DOHH2 (cell line): ENCODE data around the gene NPLOC4.

ENCODE experiments used
- H3F3A ChIP-seq: fragments of 200-600 bp; sonication (generic), shearing (Covaris generic); 2 replicates; pipeline ENCODE4 v1.6.0; 2016; ENCODE audit warnings: antibody characterized with exemption, mild to moderate bottlenecking; ENCODE audit not compliant: control insufficient read depth, insufficient read depth
- H3K27ac ChIP-seq: fragments of 200-600 bp; sonication (generic); 2 replicates; pipeline ENCODE4 v1.5.1; 2014; ENCODE audit warnings: low read depth, mild to moderate bottlenecking, low read length, moderate library complexity
- H3K27me3 ChIP-seq: fragments of 200-600 bp; sonication (generic); 2 replicates; pipeline ENCODE4 v1.6.1; 2014; ENCODE audit warnings: mild to moderate bottlenecking, low read length, mixed read lengths; ENCODE audit not compliant: control insufficient read depth
- H3K36me3 ChIP-seq: fragments of 200-600 bp; sonication (generic); 2 replicates; pipeline ENCODE4 v1.6.1; 2014; ENCODE audit warnings: mild to moderate bottlenecking, low read length, moderate library complexity, mixed read lengths; ENCODE audit not compliant: control insufficient read depth
- H3K4me1 ChIP-seq: fragments of 200-600 bp; sonication (generic); 2 replicates; pipeline ENCODE4 v1.6.1; 2014; ENCODE audit warnings: mild to moderate bottlenecking, low read length, mixed read lengths; ENCODE audit not compliant: control insufficient read depth
- H3K4me2 ChIP-seq: fragments of 200-600 bp; sonication (generic); 2 replicates; pipeline ENCODE4 v1.6.0; 2014; ENCODE audit warnings: mild to moderate bottlenecking, low read length, moderate library complexity
- H3K4me3 ChIP-seq: fragments of 200-600 bp; sonication (generic); 2 replicates; pipeline ENCODE4 v1.5.1; 2014; ENCODE audit warnings: mild to moderate bottlenecking, low read length, mixed read lengths
- H3K79me2 ChIP-seq: fragments of 200-600 bp; sonication (generic); 2 replicates; pipeline ENCODE4 v1.6.1; 2014; ENCODE audit warnings: mild to moderate bottlenecking, low read length, mixed read lengths; ENCODE audit not compliant: control insufficient read depth
- H3K9me2 ChIP-seq: fragments of 200-600 bp; sonication (generic); replicated peaks from 2 replicates; pipeline ENCODE4 v1.6.1; 2014; ENCODE audit warnings: mild to moderate bottlenecking, low read length, mixed read lengths; ENCODE audit not compliant: control insufficient read depth
- H3K9me3 ChIP-seq: fragments of 200-600 bp; sonication (generic); 2 replicates; pipeline ENCODE4 v1.6.1; 2014; ENCODE audit warnings: antibody characterized with exemption, low read length, mixed read lengths; ENCODE audit not compliant: control insufficient read depth, insufficient read depth
- H4K20me1 ChIP-seq: fragments of 200-600 bp; sonication (generic); 2 replicates; pipeline ENCODE4 v1.6.0; 2014; ENCODE audit warnings: low read depth, mild to moderate bottlenecking, antibody characterized with exemption, low read length, moderate library complexity; ENCODE audit not compliant: control insufficient read depth, insufficient read depth
- CTCF ChIP-seq: fragments of 200-600 bp; sonication (generic); IDR thresholded peaks from one replicate; pipeline ENCODE4 v1.5.1; 2014; ENCODE audit warnings: antibody characterized with exemption, mild to moderate bottlenecking, low read depth, low read length; ENCODE audit not compliant: poor library complexity, severe bottlenecking
- EZH2phosphoT487 ChIP-seq: fragments of 200-600 bp; sonication (generic); IDR thresholded peaks from 2 replicates; pipeline ENCODE4 v1.6.1; 2017; ENCODE audit warnings: borderline replicate concordance, mild to moderate bottlenecking, antibody characterized with exemption, low read length, moderate library complexity, mixed read lengths

The NPLOC4 gene

GRCh38 chr17:81583589-81584342 lies 53.1 kb downstream of the NPLOC4 start:
- H4K20me1 ChIP-seq: no peaks in the 10 kb centered on the region
- peaks cover 3% of the 10 kb centered on the region; the same call in 1 of the 2 replicates for H3K79me2 ChIP-seq
- TF ChIP-seq CTCF: no peak
- no peak for TF ChIP-seq EZH2phosphoT487
- H3K27ac ChIP-seq: no peak overlapping the region
- no peak overlapping the region for H3K4me2 ChIP-seq
- H3K9me3 ChIP-seq: no peaks in the 10 kb centered on the region
- peaks cover 74% of the 10 kb centered on the region for H3K36me3 ChIP-seq
- H3F3A ChIP-seq: no peaks in the 10 kb centered on the region
- no peak overlapping the region for H3K4me3 ChIP-seq
- no peaks in the 10 kb centered on the region for H3K4me1 ChIP-seq
- no peaks in the 10 kb centered on the region for H3K27me3 ChIP-seq
- H3K9me2 ChIP-seq: no peaks in the 10 kb centered on the region

DNA sequence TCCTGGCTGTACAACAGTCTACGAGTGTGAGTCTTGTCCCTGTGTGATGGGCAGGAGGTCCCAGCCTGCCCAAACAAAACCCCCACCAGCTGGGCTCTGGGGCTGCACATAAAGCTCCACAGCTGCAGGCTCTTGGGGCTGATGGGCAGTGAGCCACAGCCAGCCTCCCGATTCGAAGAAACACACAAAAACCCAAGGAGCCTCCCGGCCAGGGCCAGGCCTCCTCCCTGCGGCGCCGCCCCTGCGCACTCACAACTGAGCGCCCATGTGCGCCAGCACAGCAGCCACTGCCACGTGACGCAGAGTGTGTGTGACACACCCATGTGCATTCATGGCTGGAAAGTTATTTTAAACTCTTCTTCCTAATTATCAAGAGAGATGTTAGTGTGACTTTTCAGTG lies 54.2 kb downstream of the NPLOC4 start:
- H3K4me3 ChIP-seq: no peak overlapping the region

DNA sequence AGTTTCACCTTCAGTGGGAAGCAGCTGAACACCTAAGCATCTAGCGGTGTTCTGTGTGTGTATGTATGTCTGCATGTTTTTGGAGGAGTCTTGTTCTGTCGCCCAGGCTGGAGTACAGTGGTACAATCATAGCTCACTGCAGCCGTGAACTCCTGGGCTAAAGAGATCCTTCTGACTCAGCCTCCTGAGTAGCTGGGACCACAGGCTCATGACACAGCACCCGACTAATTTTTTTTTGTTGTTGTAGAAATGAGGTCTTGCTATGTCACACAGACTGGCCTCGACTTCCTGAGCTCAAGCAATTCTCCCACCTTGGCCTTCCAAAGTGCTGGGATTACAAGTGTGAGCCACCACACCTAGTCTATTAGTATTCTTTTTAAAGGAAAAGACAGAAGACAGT lies 54.6 kb downstream of the NPLOC4 start:
- no peak overlapping the region for H3K4me3 ChIP-seq

More for the DNA sequence above, 54.2 kb downstream of the NPLOC4 start:
- H3K4me2 ChIP-seq: no peak overlapping the region
- TF ChIP-seq CTCF: no peak
- TF ChIP-seq EZH2phosphoT487: no peak
- no peaks in the 10 kb centered on the region for H3F3A ChIP-seq
- H3K9me2 ChIP-seq: no peaks in the 10 kb centered on the region
- H3K9me3 ChIP-seq: no peaks in the 10 kb centered on the region
- no peaks in the 10 kb centered on the region for H4K20me1 ChIP-seq
- H3K79me2 ChIP-seq: peaks cover 3% of the 10 kb centered on the region; the same call in 1 of the 2 replicates
- H3K4me1 ChIP-seq: no peaks in the 10 kb centered on the region
- no peak overlapping the region for H3K27ac ChIP-seq
- H3K27me3 ChIP-seq: no peaks in the 10 kb centered on the region
- peaks cover 70% of the 10 kb centered on the region for H3K36me3 ChIP-seq

More for the DNA sequence above, 54.6 kb downstream of the NPLOC4 start:
- peaks cover 73% of the 10 kb centered on the region for H3K36me3 ChIP-seq
- no peaks in the 10 kb centered on the region for H3K4me1 ChIP-seq
- no peaks in the 10 kb centered on the region for H3K9me3 ChIP-seq
- peaks cover 3% of the 10 kb centered on the region; the same call in 1 of the 2 replicates for H3K79me2 ChIP-seq
- H3K4me2 ChIP-seq: no peak overlapping the region
- TF ChIP-seq CTCF (no peak), EZH2phosphoT487 (no peak)
- H3K9me2 ChIP-seq: no peaks in the 10 kb centered on the region
- no peaks in the 10 kb centered on the region for H4K20me1 ChIP-seq
- H3F3A ChIP-seq: no peaks in the 10 kb centered on the region
- H3K27me3 ChIP-seq: no peaks in the 10 kb centered on the region
- H3K27ac ChIP-seq: no peak overlapping the region
